K562 (cell line): ENCODE results near the gene NPDC1. TPM values are rescaled to one million over a fixed set of nuclear protein-coding genes. Genes with fewer than 3 reads are reported as not detected.

Source experiments
- CBX2 ChIP-seq: fragments of 200-600 bp; sonication (generic); IDR thresholded peaks from one replicate; pipeline ENCODE4 v1.6.1; 2012; ENCODE audit warnings: mild to moderate bottlenecking, low read length, inconsistent platforms; ENCODE audit not compliant: insufficient read depth, poor library complexity, severe bottlenecking
- ELK3 ChIP-seq: fragments of 450-650 bp; formaldehyde crosslinking; IDR thresholded peaks from 2 replicates; pipeline ENCODE4 v1.4.0; 2020; ENCODE audit warnings: mild to moderate bottlenecking
- HMGXB4 ChIP-seq: sonication (generic); formaldehyde crosslinking; IDR thresholded peaks from 2 replicates; pipeline ENCODE4 v1.8.1; 2023; ENCODE audit warnings: mild to moderate bottlenecking, missing genetic modification reagents
- MBD2 ChIP-seq: sonication (generic); IDR thresholded peaks from 2 replicates; pipeline ENCODE4 v1.6.1; 2016; ENCODE audit warnings: low read depth, borderline replicate concordance
- MECOM ChIP-seq: fragments of 250-450 bp; sonication (Bioruptor Pico); IDR thresholded peaks from 2 replicates; pipeline ENCODE4 v1.8.0; 2022; ENCODE audit warnings: inconsistent platforms
- NELFE ChIP-seq: IDR thresholded peaks from 2 replicates; pipeline ENCODE4 v1.6.1; 2011; ENCODE audit warnings: mild to moderate bottlenecking; ENCODE audit not compliant: insufficient read depth, insufficient read length
- TEAD4 ChIP-seq, 2 experiments: sonication (generic) in 1 of 2; formaldehyde crosslinking in 1 of 2; IDR thresholded peaks; 2 replicates each; pipeline versions ENCODE4 v1.6.1 to v1.8.0; 2012 to 2022; ENCODE audit warnings: borderline replicate concordance in 1 of 2, inconsistent platforms in 1 of 2, low read length in 1 of 2, mild to moderate bottlenecking in 1 of 2, missing genetic modification reagents in 1 of 2
- THRAP3 ChIP-seq: fragments of 450-650 bp; IDR thresholded peaks from 2 replicates; pipeline ENCODE4 v1.6.1; 2016; ENCODE audit warnings: mild to moderate bottlenecking, inconsistent platforms, borderline replicate concordance
- ZNF318 ChIP-seq, 2 experiments: fragments of 450-650 bp; IDR thresholded peaks; 2 replicates each; pipeline ENCODE4 v1.6.1; 2016; ENCODE audit warnings: mild to moderate bottlenecking in 2 of 2, borderline replicate concordance in 1 of 2, low read depth in 1 of 2, moderate library complexity in 1 of 2
- ZNF384 ChIP-seq: IDR thresholded peaks from 2 replicates; pipeline ENCODE4 v1.6.1; 2012; ENCODE audit warnings: low read depth, low read length, improper control_type of control experiment
- ZNF699 ChIP-seq: fragments of 250-450 bp; sonication (Bioruptor Pico); IDR thresholded peaks from 2 replicates; pipeline ENCODE4 v1.8.0; 2021; ENCODE audit warnings: mild to moderate bottlenecking, moderate library complexity; ENCODE audit not compliant: insufficient replicate concordance
- ZNF785 ChIP-seq: fragments of 250-450 bp; sonication (Bioruptor Pico); IDR thresholded peaks from 2 replicates; pipeline ENCODE4 v1.4.0; 2020; ENCODE audit warnings: mild to moderate bottlenecking
- polyA plus RNA-seq, 8 experiments: library from polyadenylated mRNA; depleted of rRNA in 4 of 8; stranded (reverse) in 5 of 8; unstranded in 3 of 8; fragments of >200 nt; fragmentation: Nextera tagmentation in 2 of 8; fragmentation: Illumina TruSeq in 1 of 8; extraction: Ambion mirVana in 2 of 8; extraction: Trizol in 1 of 8; gene quantifications; 2 replicates each; pipeline versions ENCODE4 v1.2.1 to v1.2.3, GENCODE V29; 2011 to 2014; ENCODE audit warnings: inconsistent platforms in 1 of 8, missing spikeins in 1 of 8
- total RNA-seq, 7 experiments: library from RNA; depleted of rRNA in 6 of 7; stranded (reverse); fragments of >200 nt in 6 of 7; fragmentation: Illumina TruSeq in 2 of 7; extraction: Trizol in 2 of 7; gene quantifications; 2 replicates each; pipeline versions ENCODE4 v1.2.1 to v1.2.3, GENCODE V29; 2011 to 2021; ENCODE audit warnings: low replicate concordance in 1 of 7

NPDC1 gene
- total and polyA plus RNA-seq, 9 of the 15 experiments (the other 6 are each of a cell fraction or from before 2014, with no cell fraction given): 0.06 to 2.1 (median 0.53) TPM; not detected in 3

GRCh38 chr9:137087409-137087925 is 41.5 kb upstream of the NPDC1 start (continued):
- TF ChIP-seq ZNF318 (IDR thresholded peaks at IDR 0.05; ENCODE audit: borderline replicate concordance in 1 of 2, low read depth in 1 of 2) (no peak), CBX2 (no peak), ZNF785 (CRISPR knock-in tag) (no peak), TEAD4 (IDR thresholded peaks at IDR 0.05; ENCODE audit: low read length) (no peak), TEAD4 (CRISPR knock-in tag; IDR thresholded peaks at IDR 0.05; ENCODE audit: borderline replicate concordance) (no peak; the same call in 1 of the 2 replicates), ZNF384 (no peak), NELFE (no peak), ZNF699 (CRISPR knock-in tag) (no peak), ELK3 (CRISPR knock-in tag) (no peak), MECOM (CRISPR knock-in tag) (no peak), HMGXB4 (CRISPR knock-in tag) (no peak), THRAP3 (no peak), MBD2 (no peak)
